GM23248 (cell line): ENCODE results near the gene SCAF1.

Experiments used
- EZH2 ChIP-seq: fragments of 200-600 bp; sonication (generic); IDR thresholded peaks from 2 replicates; pipeline ENCODE4 v1.6.1; 2018; ENCODE audit warnings: antibody characterized with exemption, mild to moderate bottlenecking; ENCODE audit not compliant: insufficient read depth, poor library complexity, severe bottlenecking
- EZH2phosphoT487 ChIP-seq: fragments of 200-600 bp; sonication (generic); IDR thresholded peaks from 2 replicates; pipeline ENCODE4 v1.6.1; 2018; ENCODE audit warnings: antibody characterized with exemption, moderate library complexity, mild to moderate bottlenecking, low read depth; ENCODE audit not compliant: insufficient read depth

- no peak for TF ChIP-seq EZH2phosphoT487
- TF ChIP-seq EZH2 = no peak
Observed at GRCh38 chr19:49687150-49687549, 45.1 kb downstream of the SCAF1 start.
